CD4-positive, CD25-positive, alpha-beta regulatory T cell (primary cell): ENCODE measurements around the gene USP1. TPM values are rescaled to one million over a fixed set of nuclear protein-coding genes. Genes with fewer than 3 reads are reported as not detected.

ENCODE experiments used
- ATAC-seq, 2 donors: fragments of 150-1000 bp; cut with Tn5 transposase; one replicate each; pipeline ENCODE4 v1.10.0; 2021; ENCODE audit warnings: low read depth in 2 of 2, moderate number of reproducible peaks in 2 of 2, moderate library complexity in 1 of 2
- DNase-seq, 3 donors: peaks; one replicate each; pipeline versions ENCODE4 v3.0.0 to v3.0.0-alpha.2; 2012 to 2022; ENCODE audit warnings: mixed read lengths in 1 of 3
- H3K27ac ChIP-seq: one replicate; pipeline ENCODE4 v1.7.0; 2013; ENCODE audit warnings: mild to moderate bottlenecking, low read length; ENCODE audit not compliant: insufficient read depth, poor library complexity, severe bottlenecking
- H3K27me3 ChIP-seq: one replicate; pipeline ENCODE4 v1.7.0; 2013; ENCODE audit warnings: low read length; ENCODE audit not compliant: control insufficient read depth, insufficient read depth
- H3K36me3 ChIP-seq: one replicate; pipeline ENCODE4 v1.7.0; 2013; ENCODE audit warnings: mild to moderate bottlenecking, low read length, moderate library complexity; ENCODE audit not compliant: control insufficient read depth, insufficient read depth
- H3K4me1 ChIP-seq: 2 replicates; pipeline ENCODE4 v1.7.0; 2013; ENCODE audit warnings: mild to moderate bottlenecking, low read length; ENCODE audit not compliant: insufficient read depth, control insufficient read depth, poor library complexity, severe bottlenecking
- H3K4me3 ChIP-seq: one replicate; pipeline ENCODE4 v1.7.0; 2013; ENCODE audit warnings: low read depth, mild to moderate bottlenecking, low read length, moderate library complexity
- H3K9me3 ChIP-seq, 2 experiments: 1 replicate in 1 of 2; 2 replicates in 1 of 2; pipeline ENCODE4 v1.7.0; 2013; ENCODE audit warnings: low read length in 2 of 2, mild to moderate bottlenecking in 1 of 2, moderate library complexity in 1 of 2; ENCODE audit not compliant: control insufficient read depth in 2 of 2
- H3K27ac Mint-ChIP-seq, 3 donors: one replicate each; pipeline ENCODE4 v1.8.0; 2020 to 2022; ENCODE audit warnings: mild to moderate bottlenecking in 3 of 3, mixed read lengths in 3 of 3, moderate library complexity in 2 of 3
- H3K27me3 Mint-ChIP-seq: one replicate; pipeline ENCODE4 v1.8.0; 2022; ENCODE audit warnings: mild to moderate bottlenecking, mixed read lengths
- H3K36me3 Mint-ChIP-seq: one replicate; pipeline ENCODE4 v1.8.0; 2020; ENCODE audit warnings: mixed read lengths
- H3K4me1 Mint-ChIP-seq, 4 donors: one replicate each; pipeline ENCODE4 v1.8.0; 2020 to 2022; ENCODE audit warnings: mixed read lengths in 4 of 4, mild to moderate bottlenecking in 1 of 4
- H3K4me3 Mint-ChIP-seq, 4 donors: one replicate each; pipeline ENCODE4 v1.8.0; 2020 to 2022; ENCODE audit warnings: mild to moderate bottlenecking in 4 of 4, mixed read lengths in 4 of 4, moderate library complexity in 3 of 4
- H3K9me3 Mint-ChIP-seq, 7 donors: one replicate each; pipeline ENCODE4 v1.8.0; 2020 to 2022; ENCODE audit warnings: mixed read lengths in 7 of 7, mild to moderate bottlenecking in 3 of 7, moderate library complexity in 2 of 7
- polyA plus RNA-seq, 4 donors: library from polyadenylated mRNA; unstranded; fragments of 300-500 nt; fragmentation: Illumina TruSeq; gene quantifications; one replicate each; pipeline ENCODE4 v1.2.3, GENCODE V29; 2021
- total RNA-seq: library from RNA; stranded (reverse); gene quantifications from one replicate; pipeline ENCODE4 v1.2.3, GENCODE V29; 2022

USP1 gene, protein sequence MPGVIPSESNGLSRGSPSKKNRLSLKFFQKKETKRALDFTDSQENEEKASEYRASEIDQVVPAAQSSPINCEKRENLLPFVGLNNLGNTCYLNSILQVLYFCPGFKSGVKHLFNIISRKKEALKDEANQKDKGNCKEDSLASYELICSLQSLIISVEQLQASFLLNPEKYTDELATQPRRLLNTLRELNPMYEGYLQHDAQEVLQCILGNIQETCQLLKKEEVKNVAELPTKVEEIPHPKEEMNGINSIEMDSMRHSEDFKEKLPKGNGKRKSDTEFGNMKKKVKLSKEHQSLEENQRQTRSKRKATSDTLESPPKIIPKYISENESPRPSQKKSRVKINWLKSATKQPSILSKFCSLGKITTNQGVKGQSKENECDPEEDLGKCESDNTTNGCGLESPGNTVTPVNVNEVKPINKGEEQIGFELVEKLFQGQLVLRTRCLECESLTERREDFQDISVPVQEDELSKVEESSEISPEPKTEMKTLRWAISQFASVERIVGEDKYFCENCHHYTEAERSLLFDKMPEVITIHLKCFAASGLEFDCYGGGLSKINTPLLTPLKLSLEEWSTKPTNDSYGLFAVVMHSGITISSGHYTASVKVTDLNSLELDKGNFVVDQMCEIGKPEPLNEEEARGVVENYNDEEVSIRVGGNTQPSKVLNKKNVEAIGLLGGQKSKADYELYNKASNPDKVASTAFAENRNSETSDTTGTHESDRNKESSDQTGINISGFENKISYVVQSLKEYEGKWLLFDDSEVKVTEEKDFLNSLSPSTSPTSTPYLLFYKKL
- total RNA-seq, result 36.6 TPM
- polyA plus RNA-seq, result 10 to 100 TPM; 33.9 to 37.1 (median 35.5) TPM

DNA sequence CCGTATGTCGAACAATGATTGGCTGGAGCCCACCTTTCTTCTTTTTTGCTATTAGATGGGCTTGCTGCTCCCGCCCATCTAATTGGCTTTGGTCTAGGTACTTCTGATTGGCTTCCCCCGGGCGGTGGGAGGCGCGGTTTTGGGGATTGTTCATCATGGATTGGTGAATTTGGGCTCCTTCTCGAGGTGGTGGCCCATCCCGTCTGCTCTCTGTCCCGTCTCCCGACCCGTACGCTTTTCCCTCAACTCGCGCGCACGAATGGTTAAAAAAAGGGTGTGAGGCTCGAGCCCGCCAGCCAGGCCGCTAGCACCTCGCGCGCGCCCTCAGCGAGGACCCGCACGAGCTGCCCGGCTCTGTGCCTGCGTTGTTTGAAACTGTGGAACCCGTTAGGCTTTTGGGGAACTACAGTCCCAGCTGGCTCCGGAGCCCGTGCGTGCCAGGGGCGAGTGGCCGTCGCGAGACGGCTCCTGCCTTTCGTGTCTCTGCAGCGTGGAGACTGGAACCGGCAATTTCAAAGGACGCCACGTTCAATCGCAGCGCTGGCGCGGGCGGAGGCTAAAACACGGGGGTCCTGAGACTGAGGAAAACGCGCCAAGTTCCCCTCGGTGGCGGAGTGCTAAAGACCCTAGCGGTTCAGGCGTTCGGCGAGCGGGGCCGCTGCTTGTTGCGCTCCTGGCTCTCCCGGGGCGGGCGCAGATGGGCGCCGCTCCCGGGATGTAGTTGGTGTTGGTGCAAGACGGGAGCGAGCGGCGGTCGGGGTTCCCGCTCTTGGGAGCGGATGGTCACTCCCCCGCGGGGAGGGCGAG is at the start of gene USP1:
TSS of gene USP1 (plus strand) at position 584 of the 807 bp plus-strand sequence. CDS start 2,819 bp downstream, outside the sequence.
- peak; percentile 97 to 100 (median 99) for DNase-seq
- H3K4me1 ChIP-seq, result peaks cover 39% of the 10 kb centered on the region
- H3K27me3 ChIP-seq, result no peaks in the 10 kb centered on the region
- H3K27me3 Mint-ChIP-seq, result peaks cover 17% of the 10 kb centered on the region
- H3K4me3 Mint-ChIP-seq, result peak within 1 kb of the TSS; percentile 95 to 99 (median 96)
- H3K9me3 ChIP-seq, result no peaks in the 10 kb centered on the region
- peaks cover 31 to 55% (median 46%) of the 10 kb centered on the region in 4 donors for H3K4me1 Mint-ChIP-seq
- H3K27ac Mint-ChIP-seq, result peak within 1 kb of the TSS; percentile 99 to 100 (median 100)
- peaks cover 0 to 3% (median 1%) of the 10 kb centered on the region in 7 donors for H3K9me3 Mint-ChIP-seq
- H3K36me3 Mint-ChIP-seq, result peaks cover 5% of the 10 kb centered on the region
- peak within 1 kb of the TSS; percentile 99 for H3K27ac ChIP-seq
- H3K4me3 ChIP-seq, result peak within 1 kb of the TSS; percentile 98
- H3K36me3 ChIP-seq, result peaks cover 4% of the 10 kb centered on the region
- peak; percentile 80 to 82 for ATAC-seq

DNA sequence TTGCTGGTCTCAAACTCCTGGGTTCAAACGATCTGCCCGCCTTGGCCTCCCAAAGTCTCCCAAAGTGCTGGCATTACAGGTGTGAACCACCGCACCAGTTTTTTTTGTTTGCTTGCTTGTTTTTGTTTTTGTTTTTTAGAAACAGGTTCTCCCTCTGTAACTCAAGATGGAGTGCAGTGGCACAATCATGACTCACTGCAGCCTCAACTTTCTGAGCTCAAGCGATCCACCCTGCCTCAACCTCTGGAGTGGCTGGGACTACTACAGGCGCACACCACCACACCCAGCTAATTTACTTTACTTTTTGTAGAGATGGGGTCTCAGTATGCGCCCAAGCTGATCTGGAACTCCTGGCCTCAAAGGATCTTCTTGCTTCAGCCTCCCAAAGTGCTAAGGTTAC is 47.3 kb upstream of the USP1 start:
- Mint-ChIP-seq H3K9me3 (no peaks in the 10 kb centered on the region), H3K4me1 (no peaks in the 10 kb centered on the region), H3K27ac (no peak overlapping the region), H3K27me3 (peaks cover 15% of the 10 kb centered on the region), H3K36me3 (no peaks in the 10 kb centered on the region), H3K4me3 (no peak overlapping the region)
- Histone ChIP-seq H3K4me3 (no peak overlapping the region), H3K9me3 (no peaks in the 10 kb centered on the region), H3K27me3 (peaks cover 1% of the 10 kb centered on the region), H3K27ac (no peak overlapping the region), H3K36me3 (no peaks in the 10 kb centered on the region), H3K4me1 (no peaks in the 10 kb centered on the region)
- ATAC-seq, result no peak
- no peak for DNase-seq

DNA sequence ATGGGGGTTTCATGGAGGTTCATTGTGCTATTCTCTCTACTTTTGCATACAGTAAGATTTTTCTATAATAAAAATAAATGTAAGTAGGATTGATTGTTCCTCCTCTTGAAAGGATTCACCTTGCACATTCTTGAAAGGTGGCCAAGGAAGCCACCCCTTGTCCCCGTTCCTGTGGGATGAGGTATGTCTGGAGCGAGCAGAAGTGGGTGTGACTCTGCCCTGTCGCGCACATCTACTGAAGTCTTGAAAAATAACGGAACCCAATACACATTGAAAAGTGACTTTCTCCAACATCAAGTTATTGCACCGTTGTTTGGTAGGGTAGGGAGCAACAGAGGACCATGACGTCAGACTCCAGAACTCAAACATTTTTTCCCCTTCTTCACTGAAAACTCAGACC is 46.8 kb upstream of the USP1 start:
- Histone ChIP-seq H3K27ac (no peak overlapping the region), H3K27me3 (peaks cover 1% of the 10 kb centered on the region), H3K4me3 (no peak overlapping the region), H3K9me3 (no peaks in the 10 kb centered on the region), H3K4me1 (no peaks in the 10 kb centered on the region), H3K36me3 (no peaks in the 10 kb centered on the region)
- Mint-ChIP-seq H3K27ac (no peak overlapping the region), H3K4me1 (no peaks in the 10 kb centered on the region), H3K4me3 (no peak overlapping the region), H3K27me3 (peaks cover 15% of the 10 kb centered on the region), H3K9me3 (no peaks in the 10 kb centered on the region), H3K36me3 (no peaks in the 10 kb centered on the region)
- ATAC-seq, result no peak
- no peak for DNase-seq

DNA sequence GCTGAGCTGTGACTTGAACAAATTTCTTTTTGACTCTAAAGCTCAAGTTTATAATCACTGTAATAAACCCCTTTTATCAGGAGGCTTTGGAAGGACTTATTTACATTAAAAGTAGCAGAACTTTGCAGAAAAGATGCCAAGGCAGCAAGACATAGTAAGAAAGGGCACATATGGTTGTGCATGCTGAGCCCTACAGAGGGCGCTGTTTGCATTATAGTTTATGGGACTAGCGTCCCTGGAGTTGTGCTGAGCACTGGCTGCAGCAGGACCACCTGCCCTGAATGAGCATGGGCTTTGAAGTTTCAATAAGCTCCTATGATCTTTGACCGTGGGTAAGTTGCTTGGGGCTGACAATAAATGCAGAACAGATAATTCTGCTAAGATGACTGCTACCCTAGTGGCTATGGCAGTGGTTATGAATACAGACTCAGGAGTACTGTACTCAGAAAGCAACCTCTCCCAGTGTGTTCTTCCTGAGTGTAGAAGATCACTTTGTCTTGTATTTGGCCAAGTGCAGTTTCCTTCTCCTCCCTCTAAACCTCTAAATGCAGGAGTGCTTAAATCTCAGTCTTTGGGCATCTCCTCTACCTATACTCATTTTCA is 45.4 kb upstream of the USP1 start:
- H3K9me3 ChIP-seq, result no peaks in the 10 kb centered on the region
- Mint-ChIP-seq H3K4me1 (no peaks in the 10 kb centered on the region), H3K9me3 (no peaks in the 10 kb centered on the region), H3K27me3 (peaks cover 15% of the 10 kb centered on the region), H3K27ac (no peak overlapping the region), H3K4me3 (no peak overlapping the region), H3K36me3 (no peaks in the 10 kb centered on the region)
- no peak overlapping the region for H3K4me3 ChIP-seq
- H3K27me3 ChIP-seq, result peaks cover 1% of the 10 kb centered on the region
- H3K27ac ChIP-seq, result no peak overlapping the region
- DNase-seq (peak in 2 of 3 donors; percentile 9 to 17), ATAC-seq (no peak)
- H3K4me1 ChIP-seq, result no peaks in the 10 kb centered on the region
- H3K36me3 ChIP-seq, result no peaks in the 10 kb centered on the region

DNA sequence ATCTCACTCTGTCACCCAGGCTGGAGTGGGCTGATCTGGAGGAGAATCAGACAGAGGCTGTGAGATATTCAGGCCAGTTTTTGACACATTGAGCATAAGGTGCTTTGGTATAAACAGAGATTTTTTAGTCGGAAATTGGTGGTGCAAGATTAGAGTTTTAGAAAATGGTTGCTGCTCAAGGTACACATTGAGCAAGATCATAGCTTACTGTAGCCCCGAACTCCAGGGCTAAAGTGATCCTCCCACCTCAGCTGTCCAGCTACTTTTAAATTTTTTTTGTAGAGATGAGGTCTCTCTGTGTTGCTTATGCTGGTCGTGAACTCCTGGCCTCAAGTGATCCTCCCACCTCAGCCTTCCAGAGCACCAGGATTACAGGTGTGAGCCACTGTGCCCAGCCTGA is 43.9 kb upstream of the USP1 start:
- Histone ChIP-seq H3K27me3 (peaks cover 1% of the 10 kb centered on the region), H3K36me3 (no peaks in the 10 kb centered on the region), H3K27ac (no peak overlapping the region), H3K4me1 (no peaks in the 10 kb centered on the region), H3K9me3 (no peaks in the 10 kb centered on the region), H3K4me3 (no peak overlapping the region)
- Mint-ChIP-seq H3K36me3 (no peaks in the 10 kb centered on the region), H3K27ac (no peak overlapping the region), H3K9me3 (no peaks in the 10 kb centered on the region), H3K4me1 (no peaks in the 10 kb centered on the region), H3K27me3 (peaks cover 19% of the 10 kb centered on the region), H3K4me3 (no peak overlapping the region)
- DNase-seq (no peak), ATAC-seq (no peak)

DNA sequence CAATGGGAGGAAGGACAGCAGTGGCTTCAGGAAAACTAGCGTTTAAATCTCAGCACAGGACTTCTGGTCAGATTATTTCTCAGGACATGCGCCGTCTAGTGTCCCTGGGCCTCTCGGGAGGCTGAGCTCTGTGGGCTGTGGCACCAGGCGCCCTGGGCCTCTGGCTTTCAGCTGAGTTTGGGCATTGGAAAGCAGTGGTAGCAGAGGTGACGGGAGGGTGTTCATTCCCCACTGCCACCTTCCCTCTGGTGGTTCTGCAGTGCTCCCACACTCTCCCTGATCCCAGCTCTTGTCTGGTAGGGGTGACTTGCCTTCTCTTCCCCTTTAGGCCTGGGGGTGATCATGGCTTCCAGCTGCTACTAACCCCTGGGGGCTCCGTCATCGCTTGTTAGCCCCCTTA is 42.2 kb upstream of the USP1 start:
- H3K36me3 ChIP-seq, result no peaks in the 10 kb centered on the region
- no peaks in the 10 kb centered on the region for H3K9me3 Mint-ChIP-seq
- ATAC-seq (no peak), DNase-seq (no peak)
- peaks cover 10% of the 10 kb centered on the region for H3K27me3 Mint-ChIP-seq
- H3K4me1 Mint-ChIP-seq, result no peaks in the 10 kb centered on the region
- no peak overlapping the region for H3K27ac Mint-ChIP-seq
- no peak overlapping the region for H3K4me3 Mint-ChIP-seq
- no peak overlapping the region for H3K27ac ChIP-seq
- H3K27me3 ChIP-seq, result no peaks in the 10 kb centered on the region
- H3K4me1 ChIP-seq, result no peaks in the 10 kb centered on the region
- no peak overlapping the region for H3K4me3 ChIP-seq
- no peaks in the 10 kb centered on the region for H3K36me3 Mint-ChIP-seq
- no peaks in the 10 kb centered on the region for H3K9me3 ChIP-seq

DNA sequence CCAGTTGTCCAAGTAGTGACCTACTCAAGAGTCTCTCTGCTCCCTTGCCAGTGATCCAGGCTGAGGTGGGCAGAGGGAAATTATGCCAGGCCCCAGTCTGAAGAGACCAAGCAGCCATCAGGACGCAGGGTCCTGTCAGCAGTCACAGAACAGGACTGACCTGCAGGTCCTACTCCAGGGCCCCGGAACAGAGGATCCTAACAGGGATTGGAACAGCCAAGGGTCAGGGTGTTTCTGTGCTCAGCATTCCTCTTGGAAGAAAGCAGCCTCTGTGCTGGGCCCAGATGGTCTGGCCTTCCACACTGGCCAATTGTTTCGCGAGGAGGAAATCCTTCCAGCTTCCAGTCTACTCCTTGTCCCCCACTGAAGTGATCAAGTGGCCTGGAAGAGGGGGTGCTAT is 41.6 kb upstream of the USP1 start:
- H3K27me3 ChIP-seq, result no peaks in the 10 kb centered on the region
- Mint-ChIP-seq H3K27ac (no peak overlapping the region), H3K27me3 (peaks cover 10% of the 10 kb centered on the region), H3K9me3 (no peaks in the 10 kb centered on the region), H3K4me3 (no peak overlapping the region), H3K4me1 (no peaks in the 10 kb centered on the region), H3K36me3 (no peaks in the 10 kb centered on the region)
- no peaks in the 10 kb centered on the region for H3K36me3 ChIP-seq
- DNase-seq (no peak), ATAC-seq (no peak)
- no peaks in the 10 kb centered on the region for H3K9me3 ChIP-seq
- H3K4me3 ChIP-seq, result no peak overlapping the region
- no peaks in the 10 kb centered on the region for H3K4me1 ChIP-seq
- no peak overlapping the region for H3K27ac ChIP-seq
